ENCODE data around the gene BMP8A. TPM values are rescaled to one million over a fixed set of nuclear protein-coding genes. Genes with fewer than 3 reads are reported as not detected.

Gene BMP8A
- total and polyA plus RNA-seq, 8 donors, result not detected

DNA sequence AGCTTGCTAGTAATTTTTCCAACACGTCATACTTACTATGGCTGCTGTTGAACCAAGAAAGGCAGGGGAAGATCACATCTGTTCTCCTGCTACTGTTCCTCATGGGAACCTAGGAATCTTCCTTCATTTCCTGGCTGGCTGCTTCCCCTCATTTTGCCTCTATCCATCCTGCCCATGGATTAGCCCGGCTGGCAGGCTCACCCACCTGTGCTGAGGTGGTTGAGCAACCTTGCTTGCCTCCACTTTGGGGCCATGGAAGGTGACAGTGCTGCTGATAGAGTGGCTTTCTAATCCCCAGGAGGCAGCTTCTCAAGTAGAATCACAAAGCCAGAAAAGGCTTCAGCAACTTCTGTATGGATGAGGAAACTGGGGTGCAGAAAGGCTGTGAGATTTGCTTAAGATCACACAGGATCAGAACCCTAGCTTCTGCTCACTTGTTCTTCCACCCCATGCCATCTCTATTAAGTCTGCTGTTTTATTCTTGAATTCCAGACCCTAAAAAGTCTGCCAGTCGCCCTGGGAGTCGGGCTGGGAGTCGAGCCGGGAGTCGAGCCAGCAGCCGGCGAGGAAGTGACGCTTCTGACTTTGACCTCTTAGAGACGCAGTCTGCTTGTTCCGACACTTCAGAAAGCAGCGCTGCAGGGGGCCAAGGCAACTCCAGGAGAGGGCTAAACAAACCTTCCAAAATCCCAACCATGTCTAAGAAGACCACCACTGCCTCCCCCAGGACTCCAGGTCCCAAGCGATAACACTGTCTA lies 6.2 kb upstream of the BMP8A start:
- H3K27ac ChIP-seq, result peak overlapping the region in 3 of 5 donors; percentile 15 to 39 (median 22)
- intact Hi-C loops (cut with DNase I; ENCODE audit: low total_unique reads), result no loop called here
- no peak for DNase-seq
- peaks cover 0 to 4% (median 2%) of the 10 kb centered on the region in 4 donors for H3K4me1 ChIP-seq
- H3K27me3 ChIP-seq, result peaks cover 0 to 1% (median 0%) of the 10 kb centered on the region in 3 donors
- H3K36me3 ChIP-seq, result peaks cover 48 to 80% (median 75%) of the 10 kb centered on the region in 4 donors
- TF ChIP-seq, protein P1, sequence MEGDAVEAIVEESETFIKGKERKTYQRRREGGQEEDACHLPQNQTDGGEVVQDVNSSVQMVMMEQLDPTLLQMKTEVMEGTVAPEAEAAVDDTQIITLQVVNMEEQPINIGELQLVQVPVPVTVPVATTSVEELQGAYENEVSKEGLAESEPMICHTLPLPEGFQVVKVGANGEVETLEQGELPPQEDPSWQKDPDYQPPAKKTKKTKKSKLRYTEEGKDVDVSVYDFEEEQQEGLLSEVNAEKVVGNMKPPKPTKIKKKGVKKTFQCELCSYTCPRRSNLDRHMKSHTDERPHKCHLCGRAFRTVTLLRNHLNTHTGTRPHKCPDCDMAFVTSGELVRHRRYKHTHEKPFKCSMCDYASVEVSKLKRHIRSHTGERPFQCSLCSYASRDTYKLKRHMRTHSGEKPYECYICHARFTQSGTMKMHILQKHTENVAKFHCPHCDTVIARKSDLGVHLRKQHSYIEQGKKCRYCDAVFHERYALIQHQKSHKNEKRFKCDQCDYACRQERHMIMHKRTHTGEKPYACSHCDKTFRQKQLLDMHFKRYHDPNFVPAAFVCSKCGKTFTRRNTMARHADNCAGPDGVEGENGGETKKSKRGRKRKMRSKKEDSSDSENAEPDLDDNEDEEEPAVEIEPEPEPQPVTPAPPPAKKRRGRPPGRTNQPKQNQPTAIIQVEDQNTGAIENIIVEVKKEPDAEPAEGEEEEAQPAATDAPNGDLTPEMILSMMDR (IDR thresholded peaks at IDR 0.05), result no peak
- no peak for TF ChIP-seq POLR2AphosphoS5 (IDR thresholded peaks at IDR 0.05)
- TF ChIP-seq POLR2A (IDR thresholded peaks at IDR 0.05), result no peak
- no peak for TF ChIP-seq EP300 (IDR thresholded peaks at IDR 0.05)
- WGBS, 5 donors, result 83 to 94% (median 93%) methylated on average over 14 of the region's 14 CpGs
- no peak overlapping the region for H3K4me3 ChIP-seq
- H3K9me3 ChIP-seq, result no peaks in the 10 kb centered on the region

DNA sequence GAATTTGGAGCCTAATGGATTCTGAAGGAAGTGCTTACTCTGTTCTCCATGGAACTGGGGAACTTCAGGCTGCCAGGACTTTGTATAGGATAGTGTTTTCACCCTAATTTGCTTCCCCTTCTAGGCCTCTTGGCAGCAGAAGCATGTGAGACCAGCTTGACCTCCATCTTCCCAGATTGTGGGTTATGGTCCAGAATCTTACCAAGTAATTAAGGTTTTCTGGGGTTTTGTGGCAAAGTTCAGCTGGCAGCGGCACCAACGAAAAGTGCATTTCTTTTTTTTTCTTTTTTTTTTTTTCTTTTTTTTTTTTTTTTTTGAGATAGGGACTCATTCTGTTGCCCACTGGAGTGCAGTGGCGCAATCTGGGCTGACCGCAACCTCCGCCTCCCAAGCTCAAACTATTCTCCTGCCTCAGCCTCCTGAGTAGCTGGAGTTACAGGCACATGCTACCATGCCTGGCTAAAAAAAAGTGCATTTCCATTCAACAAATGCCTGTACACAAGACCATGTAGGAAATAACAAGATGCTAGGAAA lies 3.4 kb upstream of the BMP8A start:
- no peak for DNase-seq
- no peak overlapping the region for H3K4me3 ChIP-seq
- peaks cover 15 to 26% (median 17%) of the 10 kb centered on the region in 4 donors for H3K4me1 ChIP-seq
- intact Hi-C loops (cut with DNase I; ENCODE audit: low total_unique reads), result no loop called here
- H3K27me3 ChIP-seq, result peaks cover 0 to 30% (median 24%) of the 10 kb centered on the region in 3 donors
- H3K9me3 ChIP-seq, result no peaks in the 10 kb centered on the region
- 93 to 98% (median 96%) methylated on average over 5 of the region's 5 CpGs for WGBS, 5 donors
- H3K27ac ChIP-seq, result no peak overlapping the region
- H3K36me3 ChIP-seq, result peaks cover 34 to 52% (median 51%) of the 10 kb centered on the region in 4 donors
- TF ChIP-seq EP300 (IDR thresholded peaks at IDR 0.05), result no peak
- TF ChIP-seq POLR2AphosphoS5 (IDR thresholded peaks at IDR 0.05), result no peak
- no peak for TF ChIP-seq POLR2A (IDR thresholded peaks at IDR 0.05)
- TF ChIP-seq, protein P1 (IDR thresholded peaks at IDR 0.05), result no peak

DNA sequence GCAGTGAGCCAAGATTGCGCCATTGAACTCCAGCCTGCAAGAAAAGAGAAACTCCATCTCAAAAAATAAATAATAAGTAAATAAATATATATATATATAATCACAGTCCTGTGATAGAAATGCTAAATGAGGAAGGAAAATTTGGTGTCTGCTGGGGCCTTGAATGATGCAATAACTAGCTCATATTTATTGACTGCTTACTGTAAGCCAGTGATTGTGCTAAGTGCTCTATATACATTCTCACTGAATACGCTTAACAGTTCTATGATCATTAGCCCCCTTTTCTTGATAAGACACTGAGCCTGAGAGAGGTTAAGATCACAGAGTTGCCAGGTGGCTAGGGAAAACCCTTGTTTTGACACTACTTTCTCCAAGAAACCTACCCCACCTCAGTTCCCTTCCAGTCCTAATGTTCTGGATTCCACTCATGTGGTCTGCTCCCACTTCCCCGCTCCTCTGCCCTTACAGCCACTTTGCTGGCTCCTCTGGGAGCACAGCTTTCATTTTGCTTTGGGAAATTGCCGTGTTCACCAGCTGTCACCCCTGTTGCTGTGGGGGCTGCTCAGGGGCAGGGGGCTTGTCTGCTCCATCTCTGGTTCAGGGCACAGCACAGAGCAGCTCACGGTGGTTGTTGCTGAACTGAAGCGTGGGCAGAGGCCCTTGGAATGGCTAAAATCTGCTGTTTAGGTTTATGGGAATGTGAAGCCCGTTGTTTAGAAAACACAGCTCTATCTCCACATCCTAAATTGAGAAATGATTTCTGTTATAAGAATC lies 2.5 kb upstream of the BMP8A start:
- no peak overlapping the region for H3K4me3 ChIP-seq
- H3K4me1 ChIP-seq, result peaks cover 15 to 26% (median 17%) of the 10 kb centered on the region in 4 donors
- H3K9me3 ChIP-seq, result no peaks in the 10 kb centered on the region
- H3K36me3 ChIP-seq, result peaks cover 26 to 43% (median 42%) of the 10 kb centered on the region in 4 donors
- intact Hi-C loops (cut with DNase I; ENCODE audit: low total_unique reads), result no loop called here
- H3K27ac ChIP-seq, result no peak overlapping the region
- 62 to 65% (median 64%) methylated on average over 7 of the region's 7 CpGs for WGBS, 5 donors
- TF ChIP-seq POLR2A (IDR thresholded peaks at IDR 0.05), result no peak
- TF ChIP-seq EP300 (IDR thresholded peaks at IDR 0.05), result no peak
- no peak for TF ChIP-seq POLR2AphosphoS5 (IDR thresholded peaks at IDR 0.05)
- TF ChIP-seq, protein P1 (IDR thresholded peaks at IDR 0.05), result no peak
- H3K27me3 ChIP-seq, result peaks cover 0 to 39% (median 25%) of the 10 kb centered on the region in 3 donors
- no peak for DNase-seq

DNA sequence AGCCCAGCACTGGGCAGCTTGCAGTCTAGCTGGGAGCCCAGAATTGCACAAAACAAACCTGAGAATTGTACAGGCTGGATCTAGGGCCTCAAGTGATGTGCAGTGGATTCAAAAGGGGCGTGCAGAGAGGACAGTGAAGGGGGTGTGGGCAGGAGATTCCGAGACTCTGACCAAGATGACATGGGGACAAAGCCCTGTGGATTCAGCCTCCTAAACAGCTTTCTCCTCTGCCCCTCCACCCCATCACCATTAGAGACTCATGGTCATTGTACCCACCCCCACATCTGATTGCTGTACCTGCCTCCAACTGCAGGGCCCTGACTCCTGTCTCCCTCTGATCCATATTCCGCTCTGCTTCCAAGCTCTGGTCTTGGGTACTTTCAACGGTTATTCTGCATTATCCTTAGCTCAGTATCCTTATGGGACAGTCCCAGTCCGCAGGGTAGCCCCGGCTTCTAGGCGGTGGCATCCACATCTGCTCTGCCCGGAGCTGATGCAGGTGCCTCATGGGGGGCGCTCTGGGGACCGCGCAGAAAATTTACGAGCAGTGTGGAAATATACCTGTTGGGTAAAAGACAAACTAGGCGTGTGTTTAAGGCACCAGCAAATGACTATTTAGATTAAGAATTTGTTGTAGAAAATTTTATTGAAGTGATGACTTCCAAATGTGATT lies 1.7 kb upstream of the BMP8A start:
- no peaks in the 10 kb centered on the region for H3K9me3 ChIP-seq
- H3K27me3 ChIP-seq, result peaks cover 0 to 44% (median 25%) of the 10 kb centered on the region in 3 donors
- no peak for DNase-seq
- H3K27ac ChIP-seq, result no peak overlapping the region
- no peak for TF ChIP-seq EP300 (IDR thresholded peaks at IDR 0.05)
- no peak for TF ChIP-seq POLR2A (IDR thresholded peaks at IDR 0.05)
- no peak for TF ChIP-seq POLR2AphosphoS5 (IDR thresholded peaks at IDR 0.05)
- TF ChIP-seq, protein P1 (IDR thresholded peaks at IDR 0.05), result no peak
- no peak overlapping the region for H3K4me3 ChIP-seq
- peaks cover 23 to 36% (median 35%) of the 10 kb centered on the region in 4 donors for H3K36me3 ChIP-seq
- intact Hi-C loops (cut with DNase I; ENCODE audit: low total_unique reads), result no loop called here
- WGBS, 5 donors, result 60 to 67% (median 63%) methylated on average over 13 of the region's 13 CpGs
- H3K4me1 ChIP-seq, result peaks cover 15 to 26% (median 17%) of the 10 kb centered on the region in 4 donors
